AG10803 (cell line): ENCODE data around the gene MIPEP.

Source experiments
- DNase-seq: peaks from one replicate; pipeline ENCODE4 v3.0.0; 2010; ENCODE audit warnings: low read depth
- H3K4me3 ChIP-seq: 2 replicates; pipeline ENCODE4 v1.5.1; 2011; ENCODE audit warnings: mild to moderate bottlenecking, low read length, control low read depth
- TF ChIP-seq, protein P1 (sequence below): conservative IDR thresholded peaks from 2 replicates; pipeline ENCODE4 v1.5.1; 2011; ENCODE audit warnings: mild to moderate bottlenecking, low read length, control low read depth, inconsistent platforms

The MIPEP gene

DNA sequence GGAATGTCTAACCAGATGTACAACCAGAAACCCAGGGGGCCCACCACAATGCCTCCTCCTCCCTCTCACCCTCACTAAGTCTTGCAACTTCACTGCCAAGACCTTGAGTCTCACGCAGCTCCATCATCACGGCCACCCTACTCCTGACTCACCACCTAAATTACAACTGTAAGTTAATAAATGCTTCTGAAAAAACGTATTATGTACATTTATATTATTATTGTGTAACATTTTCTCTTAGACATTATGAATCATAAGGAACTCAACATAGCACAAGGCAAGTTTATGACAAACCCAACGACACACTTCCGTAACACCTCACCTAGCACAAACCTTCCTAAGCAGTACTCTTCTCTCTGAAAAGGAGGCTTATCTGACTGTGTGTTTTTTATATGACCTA is 20.7 kb downstream of the MIPEP start:
- TF ChIP-seq, protein P1, sequence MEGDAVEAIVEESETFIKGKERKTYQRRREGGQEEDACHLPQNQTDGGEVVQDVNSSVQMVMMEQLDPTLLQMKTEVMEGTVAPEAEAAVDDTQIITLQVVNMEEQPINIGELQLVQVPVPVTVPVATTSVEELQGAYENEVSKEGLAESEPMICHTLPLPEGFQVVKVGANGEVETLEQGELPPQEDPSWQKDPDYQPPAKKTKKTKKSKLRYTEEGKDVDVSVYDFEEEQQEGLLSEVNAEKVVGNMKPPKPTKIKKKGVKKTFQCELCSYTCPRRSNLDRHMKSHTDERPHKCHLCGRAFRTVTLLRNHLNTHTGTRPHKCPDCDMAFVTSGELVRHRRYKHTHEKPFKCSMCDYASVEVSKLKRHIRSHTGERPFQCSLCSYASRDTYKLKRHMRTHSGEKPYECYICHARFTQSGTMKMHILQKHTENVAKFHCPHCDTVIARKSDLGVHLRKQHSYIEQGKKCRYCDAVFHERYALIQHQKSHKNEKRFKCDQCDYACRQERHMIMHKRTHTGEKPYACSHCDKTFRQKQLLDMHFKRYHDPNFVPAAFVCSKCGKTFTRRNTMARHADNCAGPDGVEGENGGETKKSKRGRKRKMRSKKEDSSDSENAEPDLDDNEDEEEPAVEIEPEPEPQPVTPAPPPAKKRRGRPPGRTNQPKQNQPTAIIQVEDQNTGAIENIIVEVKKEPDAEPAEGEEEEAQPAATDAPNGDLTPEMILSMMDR, result no peak
- peak; percentile 50 for DNase-seq
- no peak overlapping the region for H3K4me3 ChIP-seq

GRCh38 chr13:23867027-23867491 is 22.1 kb downstream of the MIPEP start:
- no peak overlapping the region for H3K4me3 ChIP-seq
- TF ChIP-seq, protein P1, result no peak
- peak; percentile 31 for DNase-seq

DNA sequence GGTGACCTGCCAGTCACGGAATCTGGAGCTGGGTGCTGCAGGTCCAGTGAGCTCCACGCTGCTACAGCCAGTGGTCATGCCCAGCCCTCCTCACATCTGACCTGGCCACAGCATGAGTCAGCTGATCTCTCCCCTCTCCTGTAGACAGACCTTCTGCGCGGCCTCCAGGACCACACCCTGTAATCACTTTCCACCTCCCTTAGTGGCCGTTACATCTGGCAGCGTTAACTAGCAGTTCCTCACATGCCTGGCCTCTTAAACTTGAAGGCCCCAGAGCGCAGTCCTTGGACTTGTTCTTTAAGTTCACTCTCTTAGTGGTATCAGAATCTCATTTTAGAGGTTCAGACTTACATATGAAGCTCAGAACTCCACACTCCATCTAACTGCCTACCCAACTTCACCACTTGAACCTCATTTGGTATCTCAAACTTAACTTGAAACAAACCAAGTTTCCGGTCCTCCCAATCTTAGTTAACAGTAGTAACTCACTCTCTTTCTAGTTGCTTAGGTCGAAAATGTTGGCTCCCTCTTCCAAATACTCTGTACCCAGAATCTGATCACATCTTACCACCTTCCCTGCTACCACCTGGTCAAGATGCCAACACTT is 22.7 kb downstream of the MIPEP start:
- DNase-seq, result no peak
- TF ChIP-seq, protein P1, result no peak
- H3K4me3 ChIP-seq, result no peak overlapping the region

DNA sequence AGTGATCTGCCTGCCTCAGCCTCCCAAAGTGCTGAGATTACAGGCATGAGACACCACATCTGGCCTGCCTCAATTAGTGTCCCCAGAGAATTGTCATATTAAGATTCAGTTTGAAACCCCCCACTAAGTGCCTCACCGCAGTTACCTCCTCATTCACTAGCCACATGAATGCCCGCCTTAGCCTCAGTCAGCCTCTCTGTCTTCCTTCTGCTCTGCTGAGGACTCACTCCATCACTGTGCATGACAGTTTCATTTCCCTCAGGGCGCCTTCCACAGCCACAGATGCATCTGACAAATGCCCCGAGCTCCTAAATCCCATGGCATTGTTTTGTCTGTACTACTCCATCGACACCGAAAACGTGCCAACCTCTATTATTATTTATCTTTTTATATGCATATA is 23.3 kb downstream of the MIPEP start:
- H3K4me3 ChIP-seq, result no peak overlapping the region
- TF ChIP-seq, protein P1, result no peak
- DNase-seq, result no peak

- no peak for DNase-seq
- TF ChIP-seq, protein P1, result no peak
- H3K4me3 ChIP-seq, result no peak overlapping the region
Measured at GRCh38 chr13:23865026-23865425, 24.2 kb downstream of the MIPEP start.

DNA sequence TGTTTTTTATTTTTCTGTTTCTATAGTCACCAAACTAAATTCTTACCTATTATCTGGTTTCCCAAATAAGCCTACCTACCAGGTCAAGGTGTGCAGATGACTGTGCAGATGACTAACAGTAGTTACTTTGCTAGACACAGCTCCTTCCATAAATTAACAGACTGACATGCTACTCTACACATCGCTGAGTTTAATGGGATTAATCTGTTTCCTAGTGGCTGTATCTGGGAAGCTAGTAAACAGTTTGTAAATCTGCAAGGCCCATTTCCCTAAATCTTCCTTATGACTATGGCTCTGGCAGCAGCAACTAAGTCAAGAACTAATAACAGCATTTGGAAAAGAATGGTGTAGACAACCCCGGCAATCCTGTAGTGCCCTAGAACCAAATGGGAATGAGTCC is 27.9 kb downstream of the MIPEP start:
- no peak for DNase-seq
- TF ChIP-seq, protein P1, result no peak
- H3K4me3 ChIP-seq, result no peak overlapping the region

GRCh38 chr13:23859904-23860303 is 29.3 kb downstream of the MIPEP start:
- TF ChIP-seq, protein P1, result no peak
- H3K4me3 ChIP-seq, result no peak overlapping the region
- DNase-seq, result no peak
